H1 (cell line): ENCODE measurements around the gene KIN. TPM values are rescaled to one million over a fixed set of nuclear protein-coding genes. Genes with fewer than 3 reads are reported as not detected.

Experiments
- CBX8 ChIP-seq: fragments of 300-800, 300-1000 bp; sonication (generic); IDR thresholded peaks from 2 replicates; pipeline ENCODE4 v1.7.1; 2016; ENCODE audit warnings: low read depth, low read length, borderline replicate concordance
- HDAC2 ChIP-seq, 2 experiments: fragments of 300-600 bp in 1 of 2; sonication (generic) in 1 of 2; IDR thresholded peaks; 2 replicates each; pipeline ENCODE4 v1.6.1; 2011 to 2012; ENCODE audit warnings: low read depth in 2 of 2, low read length in 2 of 2, mild to moderate bottlenecking in 2 of 2, moderate library complexity in 2 of 2, borderline replicate concordance in 1 of 2, inconsistent platforms in 1 of 2
- JUN ChIP-seq: IDR thresholded peaks from 2 replicates; pipeline ENCODE4 v1.6.1; 2011; ENCODE audit warnings: low read depth, mild to moderate bottlenecking, improper control_type of control experiment, low read length
- KDM4A ChIP-seq: IDR thresholded peaks from one replicate; pipeline ENCODE4 v1.7.1; 2012; ENCODE audit warnings: low read depth, mild to moderate bottlenecking, moderate library complexity, low read length, inconsistent platforms; ENCODE audit not compliant: severe bottlenecking
- SP1 ChIP-seq: IDR thresholded peaks from 2 replicates; pipeline ENCODE4 v1.6.1; 2011; ENCODE audit warnings: low read depth, low read length
- polyA plus RNA-seq, 7 experiments: library from polyadenylated mRNA; depleted of rRNA in 3 of 7; stranded (reverse) in 5 of 7; unstranded in 2 of 7; fragments of >200 nt in 5 of 7; fragments of 200-250 nt in 2 of 7; gene quantifications; 1 replicate in 5 of 7; 2 replicates in 1 of 7; 4 replicates in 1 of 7; pipeline versions ENCODE4 v1.2.1 to v1.2.3, GENCODE V29; 2011 to 2013; ENCODE audit warnings: missing spikeins in 2 of 7, mixed read lengths in 2 of 7
- total RNA-seq: library from RNA; stranded (reverse); fragmentation: NEBNext Ultra II Directional; extraction: Animal tissue kit (Norgen Biotek cat#: 25700); gene quantifications from 2 replicates; pipeline ENCODE4 v1.2.1, GENCODE V29; 2021
- TF ChIP-seq, protein P1 (sequence below): fragments of 300-600 bp; sonication (generic); IDR thresholded peaks from 2 replicates; pipeline ENCODE4 v1.7.1; 2012; ENCODE audit warnings: low read length, moderate library complexity, mild to moderate bottlenecking, inconsistent platforms; ENCODE audit not compliant: insufficient replicate concordance
- TF ChIP-seq, protein P2 (sequence below), 3 experiments: IDR thresholded peaks; 1 replicate in 2 of 3; 2 replicates in 1 of 3; pipeline versions ENCODE4 v1.5.1 to v1.6.1; 2011; ENCODE audit warnings: low read length in 3 of 3, mild to moderate bottlenecking in 3 of 3, inconsistent platforms in 2 of 3, low read depth in 1 of 3, moderate library complexity in 1 of 3; ENCODE audit not compliant: insufficient read depth in 1 of 3; ENCODE audit errors: control extremely low read depth in 1 of 3

The KIN gene
- total and polyA plus RNA-seq, 2 of the 8 experiments (the other 6 are each of a cell fraction or from before 2014, with no cell fraction given) = 3.7 to 16.5 TPM

DNA sequence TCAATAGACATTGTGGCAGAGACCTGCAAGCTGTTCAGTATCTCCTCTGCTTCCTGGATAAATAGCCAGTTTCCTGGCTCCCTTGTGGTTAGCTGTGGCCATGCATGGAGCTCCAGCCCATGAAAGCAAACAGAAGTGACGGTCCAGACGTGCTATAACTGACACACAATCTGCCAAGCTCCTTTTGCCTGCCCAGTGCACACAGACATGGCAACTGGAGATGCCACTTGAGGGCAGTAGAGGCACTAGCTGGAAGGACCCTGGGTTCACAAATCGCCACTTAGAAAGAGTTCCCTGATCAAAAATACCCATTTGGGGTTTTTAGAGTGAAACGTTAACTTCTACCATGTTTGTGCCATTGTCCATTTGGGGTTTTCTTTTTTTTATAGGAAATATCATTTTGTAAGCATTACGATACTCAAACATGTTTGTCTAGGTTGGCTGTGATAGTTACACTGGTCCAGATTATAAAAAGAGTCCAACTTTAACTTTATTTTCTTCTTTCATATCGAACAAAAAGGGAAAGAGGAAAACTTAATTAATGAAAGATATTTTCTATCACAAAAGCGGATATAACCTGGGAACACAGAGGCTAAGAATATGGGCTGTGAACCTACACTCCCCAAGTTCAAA, 31.3 kb downstream of the KIN start (continued):
- TF ChIP-seq, protein P1, sequence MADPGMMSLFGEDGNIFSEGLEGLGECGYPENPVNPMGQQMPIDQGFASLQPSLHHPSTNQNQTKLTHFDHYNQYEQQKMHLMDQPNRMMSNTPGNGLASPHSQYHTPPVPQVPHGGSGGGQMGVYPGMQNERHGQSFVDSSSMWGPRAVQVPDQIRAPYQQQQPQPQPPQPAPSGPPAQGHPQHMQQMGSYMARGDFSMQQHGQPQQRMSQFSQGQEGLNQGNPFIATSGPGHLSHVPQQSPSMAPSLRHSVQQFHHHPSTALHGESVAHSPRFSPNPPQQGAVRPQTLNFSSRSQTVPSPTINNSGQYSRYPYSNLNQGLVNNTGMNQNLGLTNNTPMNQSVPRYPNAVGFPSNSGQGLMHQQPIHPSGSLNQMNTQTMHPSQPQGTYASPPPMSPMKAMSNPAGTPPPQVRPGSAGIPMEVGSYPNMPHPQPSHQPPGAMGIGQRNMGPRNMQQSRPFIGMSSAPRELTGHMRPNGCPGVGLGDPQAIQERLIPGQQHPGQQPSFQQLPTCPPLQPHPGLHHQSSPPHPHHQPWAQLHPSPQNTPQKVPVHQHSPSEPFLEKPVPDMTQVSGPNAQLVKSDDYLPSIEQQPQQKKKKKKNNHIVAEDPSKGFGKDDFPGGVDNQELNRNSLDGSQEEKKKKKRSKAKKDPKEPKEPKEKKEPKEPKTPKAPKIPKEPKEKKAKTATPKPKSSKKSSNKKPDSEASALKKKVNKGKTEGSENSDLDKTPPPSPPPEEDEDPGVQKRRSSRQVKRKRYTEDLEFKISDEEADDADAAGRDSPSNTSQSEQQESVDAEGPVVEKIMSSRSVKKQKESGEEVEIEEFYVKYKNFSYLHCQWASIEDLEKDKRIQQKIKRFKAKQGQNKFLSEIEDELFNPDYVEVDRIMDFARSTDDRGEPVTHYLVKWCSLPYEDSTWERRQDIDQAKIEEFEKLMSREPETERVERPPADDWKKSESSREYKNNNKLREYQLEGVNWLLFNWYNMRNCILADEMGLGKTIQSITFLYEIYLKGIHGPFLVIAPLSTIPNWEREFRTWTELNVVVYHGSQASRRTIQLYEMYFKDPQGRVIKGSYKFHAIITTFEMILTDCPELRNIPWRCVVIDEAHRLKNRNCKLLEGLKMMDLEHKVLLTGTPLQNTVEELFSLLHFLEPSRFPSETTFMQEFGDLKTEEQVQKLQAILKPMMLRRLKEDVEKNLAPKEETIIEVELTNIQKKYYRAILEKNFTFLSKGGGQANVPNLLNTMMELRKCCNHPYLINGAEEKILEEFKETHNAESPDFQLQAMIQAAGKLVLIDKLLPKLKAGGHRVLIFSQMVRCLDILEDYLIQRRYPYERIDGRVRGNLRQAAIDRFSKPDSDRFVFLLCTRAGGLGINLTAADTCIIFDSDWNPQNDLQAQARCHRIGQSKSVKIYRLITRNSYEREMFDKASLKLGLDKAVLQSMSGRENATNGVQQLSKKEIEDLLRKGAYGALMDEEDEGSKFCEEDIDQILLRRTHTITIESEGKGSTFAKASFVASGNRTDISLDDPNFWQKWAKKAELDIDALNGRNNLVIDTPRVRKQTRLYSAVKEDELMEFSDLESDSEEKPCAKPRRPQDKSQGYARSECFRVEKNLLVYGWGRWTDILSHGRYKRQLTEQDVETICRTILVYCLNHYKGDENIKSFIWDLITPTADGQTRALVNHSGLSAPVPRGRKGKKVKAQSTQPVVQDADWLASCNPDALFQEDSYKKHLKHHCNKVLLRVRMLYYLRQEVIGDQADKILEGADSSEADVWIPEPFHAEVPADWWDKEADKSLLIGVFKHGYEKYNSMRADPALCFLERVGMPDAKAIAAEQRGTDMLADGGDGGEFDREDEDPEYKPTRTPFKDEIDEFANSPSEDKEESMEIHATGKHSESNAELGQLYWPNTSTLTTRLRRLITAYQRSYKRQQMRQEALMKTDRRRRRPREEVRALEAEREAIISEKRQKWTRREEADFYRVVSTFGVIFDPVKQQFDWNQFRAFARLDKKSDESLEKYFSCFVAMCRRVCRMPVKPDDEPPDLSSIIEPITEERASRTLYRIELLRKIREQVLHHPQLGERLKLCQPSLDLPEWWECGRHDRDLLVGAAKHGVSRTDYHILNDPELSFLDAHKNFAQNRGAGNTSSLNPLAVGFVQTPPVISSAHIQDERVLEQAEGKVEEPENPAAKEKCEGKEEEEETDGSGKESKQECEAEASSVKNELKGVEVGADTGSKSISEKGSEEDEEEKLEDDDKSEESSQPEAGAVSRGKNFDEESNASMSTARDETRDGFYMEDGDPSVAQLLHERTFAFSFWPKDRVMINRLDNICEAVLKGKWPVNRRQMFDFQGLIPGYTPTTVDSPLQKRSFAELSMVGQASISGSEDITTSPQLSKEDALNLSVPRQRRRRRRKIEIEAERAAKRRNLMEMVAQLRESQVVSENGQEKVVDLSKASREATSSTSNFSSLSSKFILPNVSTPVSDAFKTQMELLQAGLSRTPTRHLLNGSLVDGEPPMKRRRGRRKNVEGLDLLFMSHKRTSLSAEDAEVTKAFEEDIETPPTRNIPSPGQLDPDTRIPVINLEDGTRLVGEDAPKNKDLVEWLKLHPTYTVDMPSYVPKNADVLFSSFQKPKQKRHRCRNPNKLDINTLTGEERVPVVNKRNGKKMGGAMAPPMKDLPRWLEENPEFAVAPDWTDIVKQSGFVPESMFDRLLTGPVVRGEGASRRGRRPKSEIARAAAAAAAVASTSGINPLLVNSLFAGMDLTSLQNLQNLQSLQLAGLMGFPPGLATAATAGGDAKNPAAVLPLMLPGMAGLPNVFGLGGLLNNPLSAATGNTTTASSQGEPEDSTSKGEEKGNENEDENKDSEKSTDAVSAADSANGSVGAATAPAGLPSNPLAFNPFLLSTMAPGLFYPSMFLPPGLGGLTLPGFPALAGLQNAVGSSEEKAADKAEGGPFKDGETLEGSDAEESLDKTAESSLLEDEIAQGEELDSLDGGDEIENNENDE = no peak
- no peak for TF ChIP-seq JUN
- TF ChIP-seq KDM4A = no peak
- TF ChIP-seq CBX8 = no peak
- TF ChIP-seq, protein P2, sequence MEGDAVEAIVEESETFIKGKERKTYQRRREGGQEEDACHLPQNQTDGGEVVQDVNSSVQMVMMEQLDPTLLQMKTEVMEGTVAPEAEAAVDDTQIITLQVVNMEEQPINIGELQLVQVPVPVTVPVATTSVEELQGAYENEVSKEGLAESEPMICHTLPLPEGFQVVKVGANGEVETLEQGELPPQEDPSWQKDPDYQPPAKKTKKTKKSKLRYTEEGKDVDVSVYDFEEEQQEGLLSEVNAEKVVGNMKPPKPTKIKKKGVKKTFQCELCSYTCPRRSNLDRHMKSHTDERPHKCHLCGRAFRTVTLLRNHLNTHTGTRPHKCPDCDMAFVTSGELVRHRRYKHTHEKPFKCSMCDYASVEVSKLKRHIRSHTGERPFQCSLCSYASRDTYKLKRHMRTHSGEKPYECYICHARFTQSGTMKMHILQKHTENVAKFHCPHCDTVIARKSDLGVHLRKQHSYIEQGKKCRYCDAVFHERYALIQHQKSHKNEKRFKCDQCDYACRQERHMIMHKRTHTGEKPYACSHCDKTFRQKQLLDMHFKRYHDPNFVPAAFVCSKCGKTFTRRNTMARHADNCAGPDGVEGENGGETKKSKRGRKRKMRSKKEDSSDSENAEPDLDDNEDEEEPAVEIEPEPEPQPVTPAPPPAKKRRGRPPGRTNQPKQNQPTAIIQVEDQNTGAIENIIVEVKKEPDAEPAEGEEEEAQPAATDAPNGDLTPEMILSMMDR (IDR thresholded peaks at IDR 0.05; ENCODE audit: control extremely low read depth in 1 of 3, insufficient read depth in 1 of 3, low read depth in 1 of 3, low read length in 3 of 3) = peak; percentile 49 to 70 (median 68)
- no peak for TF ChIP-seq SP1
- no peak for TF ChIP-seq HDAC2 (IDR thresholded peaks at IDR 0.05; ENCODE audit: borderline replicate concordance in 1 of 2, low read depth in 2 of 2, low read length in 2 of 2)
